SW480 (cell line): Measurements from ENCODE around the gene HLA-DOB.

Experiments used
- DNase-seq: peaks from one replicate; pipeline ENCODE4 v3.0.0-alpha.2; 2016; ENCODE audit warnings: low spot score

Gene HLA-DOB

DNA sequence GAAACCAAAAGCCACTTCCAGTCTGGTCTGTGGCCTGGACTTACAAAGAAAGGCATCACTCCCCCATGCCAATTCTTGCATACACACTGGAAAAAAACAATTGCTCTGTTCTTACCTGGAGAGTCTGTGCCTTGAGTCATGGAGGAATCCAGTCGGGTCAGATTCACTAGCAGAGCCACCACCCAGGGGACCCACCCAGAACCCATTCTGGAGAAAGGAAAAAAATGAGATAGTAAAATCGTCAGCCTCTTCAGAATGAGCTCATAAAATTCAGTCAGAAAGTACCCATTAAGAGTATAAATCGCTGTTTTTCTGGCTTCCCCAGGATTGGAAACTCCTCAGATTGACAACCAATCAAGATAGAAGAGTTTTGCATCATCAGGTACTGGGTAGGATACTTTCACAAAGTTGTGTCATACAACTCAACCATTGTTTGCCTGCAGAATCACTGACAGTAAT, at the start of gene HLA-DOB:
Gene HLA-DOB (minus strand): TSS at position 257 of the 459 bp plus-strand sequence. CDS start 51 bp downstream, at position 206.
- DNase-seq = peak; percentile 9

- DNase-seq = no peak
Measured at GRCh38 chr6:32865724-32866443, 49.1 kb upstream of the HLA-DOB start.

GRCh38 chr6:32862725-32863124, 45.9 kb upstream of the HLA-DOB start:
- DNase-seq = no peak

DNA sequence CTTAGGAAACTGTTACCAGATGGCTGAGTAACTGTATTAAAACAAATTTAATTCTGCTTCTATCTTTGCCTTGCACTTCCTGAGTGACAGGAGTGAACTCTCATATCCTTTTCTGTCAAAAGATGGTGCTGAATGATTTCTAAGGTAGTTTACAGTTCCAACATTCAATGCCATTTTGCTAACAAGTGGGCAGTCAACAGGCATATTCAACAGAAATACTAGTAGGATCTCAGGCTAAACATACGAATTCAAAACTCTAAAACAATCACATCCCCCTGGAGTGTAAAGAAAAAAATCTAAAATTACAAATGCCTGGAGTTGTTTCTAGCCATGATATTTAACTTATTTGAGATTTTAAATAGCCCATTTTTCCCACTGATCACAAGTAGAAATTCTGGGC, 43.9 kb upstream of the HLA-DOB start:
- no peak for DNase-seq

DNA sequence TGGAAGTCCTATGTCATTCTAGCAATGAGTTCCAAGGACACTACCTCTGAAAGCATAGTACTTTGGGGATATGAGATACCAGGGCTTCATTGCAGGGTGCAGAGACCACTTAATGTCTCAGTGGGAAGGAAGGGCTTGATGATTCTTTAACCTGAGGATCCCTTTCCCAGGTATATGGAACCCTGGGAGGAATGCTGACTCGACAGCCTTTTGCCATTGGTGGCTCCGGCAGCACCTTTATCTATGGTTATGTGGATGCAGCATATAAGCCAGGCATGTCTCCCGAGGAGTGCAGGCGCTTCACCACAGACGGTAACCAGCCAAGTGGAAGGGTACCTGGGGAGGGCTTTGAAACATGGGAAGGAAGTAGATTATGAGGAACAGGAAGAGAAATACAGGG, 41.4 kb upstream of the HLA-DOB start:
- DNase-seq = no peak

DNA sequence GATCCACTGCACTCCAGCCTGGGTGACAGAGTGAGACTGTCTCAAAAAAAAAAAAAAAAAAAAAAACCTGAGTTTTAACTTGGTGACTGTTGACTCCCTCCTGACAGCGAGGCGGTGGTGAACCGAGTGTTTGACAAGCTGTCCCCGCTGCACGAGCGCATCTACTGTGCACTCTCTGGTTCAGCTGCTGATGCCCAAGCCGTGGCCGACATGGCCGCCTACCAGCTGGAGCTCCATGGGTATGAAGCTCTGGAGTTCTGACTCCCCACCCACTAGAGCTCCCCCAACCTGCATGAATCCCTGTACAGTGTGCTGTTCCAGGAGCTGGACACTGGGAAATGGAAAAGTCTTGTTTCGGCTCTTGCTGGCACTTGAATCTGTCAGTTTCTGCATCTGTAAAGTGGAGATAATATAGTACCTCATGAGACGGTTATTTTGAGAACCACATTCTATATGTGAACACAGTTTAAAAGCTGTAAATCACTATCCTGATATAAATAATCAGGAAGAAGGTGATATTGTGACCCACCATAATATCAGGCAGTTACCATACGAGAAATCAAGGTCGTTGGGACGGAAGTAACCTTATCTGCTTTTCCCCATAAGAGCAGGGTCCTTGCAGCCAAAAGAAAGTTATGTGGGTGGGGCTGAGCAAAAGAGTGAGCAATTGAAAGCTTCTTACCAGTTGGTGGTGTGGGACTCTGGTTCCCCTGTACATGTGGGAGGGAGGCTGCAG, 40.5 kb upstream of the HLA-DOB start:
- DNase-seq = no peak

- DNase-seq = no peak
Measured at GRCh38 chr6:32855467-32856174, 38.8 kb upstream of the HLA-DOB start.

DNA sequence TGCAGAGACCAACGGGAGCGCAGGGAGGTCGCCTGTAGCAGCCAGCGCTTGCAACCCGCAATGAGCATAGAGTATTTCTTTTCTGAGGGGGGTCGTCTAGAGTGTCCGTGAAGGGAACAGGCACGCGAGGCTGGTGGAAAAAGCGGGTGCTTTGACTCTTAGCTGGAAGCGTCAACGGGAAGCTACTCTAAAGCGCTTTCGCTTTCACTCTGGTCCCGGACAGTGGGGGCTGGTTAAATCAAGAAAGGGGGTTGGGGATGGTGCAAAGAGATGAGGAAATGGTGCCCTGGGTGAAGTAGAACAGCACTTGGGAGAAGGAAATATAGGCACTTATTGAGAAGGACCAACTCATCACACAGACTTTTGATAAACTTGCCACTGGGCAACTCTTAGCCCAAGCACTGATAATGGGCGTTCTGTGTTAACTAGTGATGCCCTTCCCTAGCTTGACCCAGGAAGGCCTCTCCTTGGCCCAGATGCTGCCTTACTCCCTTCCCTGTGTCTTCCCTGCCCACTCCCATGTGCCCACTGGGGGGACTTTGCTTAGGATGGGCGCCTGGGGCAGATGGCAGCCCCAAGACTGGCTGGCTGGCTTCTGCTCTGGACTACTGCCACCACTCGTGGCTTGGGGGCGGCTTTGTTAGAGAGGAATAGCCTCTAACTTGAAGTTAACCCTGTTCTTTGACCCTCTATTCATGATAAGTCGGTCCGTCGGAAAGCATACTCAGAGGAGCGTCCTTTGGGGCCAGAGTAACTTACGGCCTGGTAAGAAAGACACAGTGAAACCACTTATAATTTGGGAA, 37.8 kb upstream of the HLA-DOB start:
- peak; percentile 8 for DNase-seq

DNA sequence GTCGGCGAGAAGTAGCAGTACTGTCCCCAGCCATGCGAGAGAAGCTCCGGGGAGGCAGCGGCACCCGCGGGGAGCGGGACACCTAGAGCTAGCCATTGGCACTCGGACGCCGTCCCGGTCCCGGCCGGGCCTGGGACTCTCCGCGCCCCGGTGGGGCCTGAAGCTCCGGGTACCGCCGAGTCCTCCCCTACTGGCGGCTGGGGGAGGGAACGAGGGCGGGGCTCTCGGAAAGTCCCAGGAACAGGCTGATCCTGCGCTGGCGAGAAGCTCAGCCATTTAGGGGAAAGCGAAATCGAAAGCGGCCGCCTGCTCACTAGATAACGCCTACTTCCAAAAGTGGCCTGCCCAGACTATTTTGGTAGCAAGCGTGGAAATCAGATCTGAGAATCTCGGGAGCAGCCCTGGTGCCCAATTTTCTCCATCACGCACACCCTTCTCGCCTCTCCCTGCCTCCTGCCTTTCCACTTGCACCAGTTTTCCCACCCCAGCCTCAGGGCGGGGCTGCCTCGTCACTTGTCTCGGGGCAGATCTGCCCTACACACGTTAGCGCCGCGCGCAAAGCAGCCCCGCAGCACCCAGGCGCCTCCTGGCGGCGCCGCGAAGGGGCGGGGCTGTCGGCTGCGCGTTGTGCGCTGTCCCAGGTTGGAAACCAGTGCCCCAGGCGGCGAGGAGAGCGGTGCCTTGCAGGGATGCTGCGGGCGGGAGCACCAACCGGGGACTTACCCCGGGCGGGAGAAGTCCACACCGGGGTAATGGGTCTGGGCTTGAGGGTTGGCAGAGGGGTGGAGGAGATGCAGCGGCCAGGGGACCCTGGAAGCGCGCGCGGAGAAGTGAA, 37.0 kb upstream of the HLA-DOB start, which contains the start of the genes PSMB9 and TAP1:
Gene PSMB9 (plus strand): TSS at position 652 of the 835 bp plus-strand sequence. CDS start 38 bp downstream, at position 690.
Gene TAP1 (minus strand): TSS at position 164 of the 835 bp plus-strand sequence. CDS start 68 bp downstream, at position 96.
- DNase-seq = peak; percentile 88

DNA sequence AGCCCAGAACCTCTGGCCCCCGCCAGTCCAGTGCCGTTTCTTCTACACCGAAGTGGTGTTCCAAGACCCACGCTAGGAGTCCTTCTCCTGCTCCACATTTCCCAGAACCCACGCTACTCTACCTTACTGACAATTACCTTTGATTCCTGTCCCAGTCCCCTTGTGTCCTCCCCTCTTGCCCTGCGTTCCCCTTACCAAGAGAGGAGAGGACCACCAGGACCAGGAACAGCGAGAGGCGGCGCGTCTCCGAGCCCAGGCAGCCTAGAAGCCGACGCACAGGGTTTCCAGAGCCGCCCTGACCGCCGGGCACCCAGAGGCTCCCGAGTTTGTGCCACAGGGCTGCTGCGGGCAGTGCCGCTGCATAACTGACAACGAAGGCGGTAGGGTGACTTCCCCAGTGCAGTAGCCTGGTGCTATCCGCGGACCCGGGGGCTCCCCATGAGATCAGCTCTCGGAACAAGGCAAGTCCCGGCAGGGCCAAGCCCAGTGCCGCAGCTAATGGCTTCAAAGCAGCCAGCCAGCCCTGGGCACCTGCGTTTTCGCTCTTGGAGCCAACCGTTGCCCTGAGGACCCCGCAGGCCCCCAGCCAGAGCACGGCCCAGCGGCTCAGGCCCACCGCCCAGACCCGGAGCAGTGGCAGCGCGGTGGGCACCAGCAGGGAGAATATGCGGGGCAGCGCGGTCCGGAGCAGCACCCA, 36.2 kb upstream of the HLA-DOB start:
- DNase-seq = peak; percentile 52

DNA sequence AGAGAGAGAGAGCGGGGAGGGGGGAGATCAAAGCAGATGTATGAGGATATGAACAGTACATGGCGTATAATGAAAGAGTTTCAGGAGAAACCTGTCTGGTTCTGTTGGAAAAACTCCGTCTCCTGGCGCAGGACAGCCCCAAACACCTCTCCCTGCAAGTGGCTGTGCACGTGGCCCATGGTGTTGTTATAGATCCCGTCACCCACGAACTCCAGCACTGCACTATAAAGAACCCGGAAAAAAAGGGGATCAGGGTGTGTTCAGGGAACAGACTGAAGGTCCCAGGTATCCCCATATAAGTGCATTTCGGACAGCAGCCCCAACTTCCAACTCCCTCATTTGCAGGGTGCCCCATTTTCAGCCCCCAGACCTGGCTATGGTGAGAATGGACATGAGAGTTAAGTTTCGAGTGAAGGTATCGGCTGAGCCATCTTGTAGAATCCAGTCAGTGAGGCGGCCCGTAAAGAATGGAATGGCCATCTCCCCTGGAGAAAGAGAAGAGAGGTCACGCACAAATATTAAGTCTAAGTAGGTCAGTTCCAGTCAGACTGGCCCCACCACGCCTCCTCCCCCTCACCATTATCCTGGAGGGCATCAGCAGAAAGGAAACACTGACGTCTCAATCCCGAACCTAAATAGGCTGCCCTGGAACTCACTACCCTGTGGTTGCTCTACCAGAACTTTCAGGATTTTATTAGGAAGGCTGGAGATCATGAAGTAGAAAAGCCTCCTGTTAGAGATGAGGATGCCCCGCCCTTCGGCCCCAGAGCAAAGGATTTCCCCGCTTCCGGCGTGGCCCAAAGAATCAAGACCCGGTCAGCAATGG, 35.4 kb upstream of the HLA-DOB start:
- peak; percentile 8 for DNase-seq

- no peak for DNase-seq
Measured at GRCh38 chr6:32851025-32851424, 34.2 kb upstream of the HLA-DOB start.

DNA sequence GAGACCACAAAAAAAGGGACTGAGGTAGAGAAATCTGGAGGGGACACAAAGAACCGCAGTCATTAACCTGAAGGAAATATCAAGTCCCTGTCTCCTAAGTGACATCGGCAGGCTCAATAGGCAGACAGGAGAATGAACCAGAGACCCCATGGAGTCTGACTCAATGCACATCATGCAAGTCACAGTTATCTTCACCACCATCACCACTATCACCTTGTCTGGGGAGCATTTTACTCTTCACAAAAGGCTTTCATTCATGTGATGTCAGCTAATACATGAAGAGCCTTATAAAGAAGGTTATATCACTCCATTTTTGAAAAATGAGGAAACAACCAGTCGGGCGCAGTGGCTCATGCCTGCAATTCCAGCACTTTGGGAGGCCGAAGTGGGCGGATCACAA, 32.3 kb upstream of the HLA-DOB start:
- no peak for DNase-seq

DNA sequence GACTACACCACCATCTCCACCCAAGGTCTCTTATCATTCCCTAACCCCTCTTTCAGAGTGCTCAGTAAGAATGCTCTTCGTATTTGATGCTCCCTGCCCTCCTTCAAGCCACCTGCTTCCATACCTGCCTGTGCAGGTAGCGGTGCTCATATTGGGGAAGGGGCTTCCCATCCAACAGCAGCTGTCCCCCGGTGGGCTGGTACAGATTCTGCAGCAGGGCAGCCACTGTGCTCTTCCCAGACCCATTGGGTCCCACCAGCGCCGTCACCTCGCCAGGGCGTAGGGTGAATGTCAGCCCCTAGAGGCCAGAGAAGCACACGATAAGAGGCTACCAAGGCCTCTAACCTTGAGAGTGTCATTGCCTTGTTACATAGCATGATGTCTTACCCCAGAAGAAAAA, 31.0 kb upstream of the HLA-DOB start:
- no peak for DNase-seq

- DNase-seq = no peak
Measured at GRCh38 chr6:32847004-32847403, 30.2 kb upstream of the HLA-DOB start.

- no peak for DNase-seq
Measured at GRCh38 chr6:32845384-32845884, 28.6 kb upstream of the HLA-DOB start.

DNA sequence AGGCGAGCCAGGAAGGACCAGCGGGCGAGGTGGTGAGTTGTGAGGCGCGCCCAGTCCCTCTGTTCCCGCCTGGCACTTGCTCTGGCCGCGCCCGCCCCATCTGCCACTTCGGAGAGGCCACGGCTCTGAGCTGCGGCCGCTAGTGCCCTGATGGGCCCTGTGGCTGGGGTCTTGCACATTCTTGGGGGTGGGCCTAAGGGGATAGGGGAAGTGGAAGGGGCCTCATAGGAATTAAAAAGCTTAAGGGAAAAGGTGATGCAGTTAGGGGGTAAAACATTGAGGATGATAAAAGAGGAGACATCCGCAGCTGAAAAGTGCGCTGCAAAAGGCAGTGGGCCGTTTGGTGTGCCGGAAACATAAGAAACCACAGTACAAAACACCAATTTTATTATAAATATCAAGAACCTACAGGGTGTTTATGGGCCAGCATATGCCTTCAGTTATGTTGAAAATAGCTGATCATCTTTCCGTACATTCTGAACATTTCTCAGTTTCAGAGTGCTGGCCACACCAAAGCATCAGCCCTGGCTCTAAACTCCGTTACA, 28.1 kb upstream of the HLA-DOB start:
- no peak for DNase-seq

- DNase-seq = peak; percentile 96
Measured at GRCh38 chr6:32843979-32844838, 27.4 kb upstream of the HLA-DOB start, which contains the start of gene PSMB8. TSS of gene PSMB8 (minus strand) at chr6:32844047. CDS start at chr6:32843996, 51 bp downstream.
